ENCODE data around the gene KRTAP6-3. TPM values are rescaled to one million over a fixed set of nuclear protein-coding genes. Genes with fewer than 3 reads are reported as not detected.

KRTAP6-3 gene
- polyA plus RNA-seq, 1 donor from 2014 or later, result not detected

- no peaks in the 10 kb centered on the region for H3K36me3 ChIP-seq (ENCODE audit: insufficient read depth, low read length)
- no peaks in the 10 kb centered on the region for H3K9me3 ChIP-seq (ENCODE audit: low read length)
- H3K9ac ChIP-seq (ENCODE audit: low read length), result no peak overlapping the region
- no peak overlapping the region for H3K4me3 ChIP-seq (ENCODE audit: low read length)
- H3F3A ChIP-seq (ENCODE audit: insufficient read depth, low read length, poor library complexity, severe bottlenecking), result no peaks in the 10 kb centered on the region
- no peak overlapping the region for H3K27ac ChIP-seq (ENCODE audit: low read length)
- H3K4me2 ChIP-seq (ENCODE audit: low read length), result no peak overlapping the region
- TF ChIP-seq RAD21 (conservative IDR thresholded peaks at IDR 0.05) (no peak), REST (IDR thresholded peaks at IDR 0.05; ENCODE audit: borderline replicate concordance) (no peak), EZH2 (IDR thresholded peaks at IDR 0.05; ENCODE audit: borderline replicate concordance, insufficient read depth, low read length, poor library complexity, severe bottlenecking) (no peak), SMC3 (conservative IDR thresholded peaks at IDR 0.05; ENCODE audit: poor library complexity) (no peak), POLR2AphosphoS5 (IDR thresholded peaks at IDR 0.05) (no peak), MXI1 (conservative IDR thresholded peaks at IDR 0.05; ENCODE audit: poor library complexity, severe bottlenecking) (no peak), TAF1 (IDR thresholded peaks at IDR 0.05; ENCODE audit: low read depth) (no peak), CTCF (IDR thresholded peaks at IDR 0.05; ENCODE audit: poor library complexity, severe bottlenecking) (no peak)
- H3K9me2 ChIP-seq (ENCODE audit: insufficient read depth, low read length), result no peaks in the 10 kb centered on the region
- no peak overlapping the region for H2AFZ ChIP-seq (ENCODE audit: low read depth, low read length)
- H3K27me3 ChIP-seq (ENCODE audit: insufficient read depth, low read depth, low read length), result no peaks in the 10 kb centered on the region
- H3K79me2 ChIP-seq (replicated peaks; ENCODE audit: insufficient read depth, low read length), result no peaks in the 10 kb centered on the region
- no peaks in the 10 kb centered on the region for H4K20me1 ChIP-seq (ENCODE audit: insufficient read depth)
Measured at GRCh38 chr21:30577766-30578165, 14.5 kb upstream of the KRTAP6-3 start.

GRCh38 chr21:30579346-30579745 is 12.9 kb upstream of the KRTAP6-3 start:
- Histone ChIP-seq H3K9me3 (ENCODE audit: low read length) (no peaks in the 10 kb centered on the region), H3K9ac (ENCODE audit: low read length) (no peak overlapping the region), H3K4me2 (ENCODE audit: low read length) (no peak overlapping the region), H3K27ac (ENCODE audit: low read length) (no peak overlapping the region), H3K36me3 (ENCODE audit: insufficient read depth, low read length) (no peaks in the 10 kb centered on the region), H4K20me1 (ENCODE audit: insufficient read depth) (no peaks in the 10 kb centered on the region), H3F3A (ENCODE audit: insufficient read depth, low read length, poor library complexity, severe bottlenecking) (no peaks in the 10 kb centered on the region), H3K4me3 (ENCODE audit: low read length) (no peak overlapping the region), H3K79me2 (replicated peaks; ENCODE audit: insufficient read depth, low read length) (no peaks in the 10 kb centered on the region), H3K9me2 (ENCODE audit: insufficient read depth, low read length) (no peaks in the 10 kb centered on the region), H2AFZ (ENCODE audit: low read depth, low read length) (no peak overlapping the region), H3K27me3 (ENCODE audit: insufficient read depth, low read depth, low read length) (no peaks in the 10 kb centered on the region)
- TF ChIP-seq EP300 (conservative IDR thresholded peaks at IDR 0.05; ENCODE audit: poor library complexity, severe bottlenecking) (no peak), REST (IDR thresholded peaks at IDR 0.05; ENCODE audit: borderline replicate concordance) (no peak), POLR2AphosphoS5 (IDR thresholded peaks at IDR 0.05) (no peak), CTCF (IDR thresholded peaks at IDR 0.05; ENCODE audit: poor library complexity, severe bottlenecking) (no peak), SMC3 (conservative IDR thresholded peaks at IDR 0.05; ENCODE audit: poor library complexity) (no peak), RAD21 (conservative IDR thresholded peaks at IDR 0.05) (no peak), MXI1 (conservative IDR thresholded peaks at IDR 0.05; ENCODE audit: poor library complexity, severe bottlenecking) (no peak)

Data from neural cell (in vitro differentiated cells).